ENCODE data around the gene ADAM17. TPM values are rescaled to one million over a fixed set of nuclear protein-coding genes. Genes with fewer than 3 reads are reported as not detected.

The ADAM17 gene
- total and polyA plus RNA-seq, 4 donors, result 3.3 to 14.1 (median 7.9) TPM

- no peak for DNase-seq (ENCODE audit: low spot score)
- TF ChIP-seq FOXA1 (IDR thresholded peaks at IDR 0.05) (no peak), TAF1 (conservative IDR thresholded peaks at IDR 0.05) (no peak), RXRA (IDR thresholded peaks at IDR 0.05) (no peak), CTCF (IDR thresholded peaks at IDR 0.05; ENCODE audit: low read depth, low read length, missing input control) (no peak), YY1 (IDR thresholded peaks at IDR 0.05) (no peak), RAD21 (IDR thresholded peaks at IDR 0.05) (no peak), HNF4A (conservative IDR thresholded peaks at IDR 0.05) (no peak), GABPA (IDR thresholded peaks at IDR 0.05 in 1 of 2, conservative IDR thresholded peaks at IDR 0.05 in 1 of 2) (no peak), FOXA2 (IDR thresholded peaks at IDR 0.05) (no peak), SP1 (IDR thresholded peaks at IDR 0.05) (no peak), HNF4G (IDR thresholded peaks at IDR 0.05) (no peak), ZBTB33 (IDR thresholded peaks at IDR 0.05) (no peak), REST (IDR thresholded peaks at IDR 0.05) (no peak), EGR1 (IDR thresholded peaks at IDR 0.05; ENCODE audit: low read depth in 2 of 2) (no peak), JUND (IDR thresholded peaks at IDR 0.05) (no peak), NR2F2 (IDR thresholded peaks at IDR 0.05) (no peak)
- TF ChIP-seq, protein P1, sequence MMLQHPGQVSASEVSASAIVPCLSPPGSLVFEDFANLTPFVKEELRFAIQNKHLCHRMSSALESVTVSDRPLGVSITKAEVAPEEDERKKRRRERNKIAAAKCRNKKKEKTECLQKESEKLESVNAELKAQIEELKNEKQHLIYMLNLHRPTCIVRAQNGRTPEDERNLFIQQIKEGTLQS (IDR thresholded peaks at IDR 0.05), result no peak
- TF ChIP-seq, protein P2, sequence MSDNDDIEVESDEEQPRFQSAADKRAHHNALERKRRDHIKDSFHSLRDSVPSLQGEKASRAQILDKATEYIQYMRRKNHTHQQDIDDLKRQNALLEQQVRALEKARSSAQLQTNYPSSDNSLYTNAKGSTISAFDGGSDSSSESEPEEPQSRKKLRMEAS (IDR thresholded peaks at IDR 0.05), result no peak
- Histone ChIP-seq H3K36me3 (ENCODE audit: control insufficient read depth in 4 of 4, insufficient read depth in 3 of 4, low read depth in 1 of 4, low read length in 3 of 4) (peaks cover 14 to 48% (median 37%) of the 10 kb centered on the region in 4 donors), H3K9me3 (ENCODE audit: control insufficient read depth in 4 of 4, low read length in 3 of 4) (no peaks in the 10 kb centered on the region), H3K27me3 (ENCODE audit: control insufficient read depth in 4 of 4, insufficient read depth in 4 of 4, low read length in 3 of 4) (no peaks in the 10 kb centered on the region), H3K9ac (ENCODE audit: low read depth in 1 of 2, low read length in 2 of 2) (no peak overlapping the region), H3K4me3 (ENCODE audit: low read depth in 1 of 3, low read length in 3 of 3) (no peak overlapping the region), H3K4me1 (ENCODE audit: control insufficient read depth in 4 of 4, insufficient read depth in 4 of 4, low read length in 3 of 4) (no peaks in the 10 kb centered on the region), H3K27ac (ENCODE audit: low read depth in 1 of 2, low read length in 2 of 2) (no peak overlapping the region)
- WGBS, result 94% methylated on average over 5 of the region's 5 CpGs
These were observed 112.1 kb downstream of the ADAM17 start for GRCh38 chr2:9443526-9443925.

Data from liver (tissue), 9 donors.